Ovary (tissue), 3 donors: ENCODE measurements around the gene PLEKHA3.

Experiments used
- EP300 ChIP-seq: sonication (generic); formaldehyde crosslinking; IDR thresholded peaks from one replicate; pipeline ENCODE4 v1.6.1; 2017; ENCODE audit warnings: antibody characterized with exemption
- POLR2A ChIP-seq: fragments of 450-650 bp; IDR thresholded peaks from one replicate; pipeline ENCODE4 v1.6.1; 2017; ENCODE audit warnings: antibody characterized with exemption, mild to moderate bottlenecking, moderate library complexity
- TF ChIP-seq, protein P1 (sequence below), 3 donors: fragments of 450-650 bp in 2 of 3; fragments of 200-600 bp in 1 of 3; IDR thresholded peaks; one replicate each; pipeline versions ENCODE4 v1.5.1 to v1.8.0; 2016 to 2022; ENCODE audit warnings: antibody characterized with exemption in 3 of 3, mild to moderate bottlenecking in 1 of 3
- donor health status: DM: no; HTN: no; CAD: no.

DNA sequence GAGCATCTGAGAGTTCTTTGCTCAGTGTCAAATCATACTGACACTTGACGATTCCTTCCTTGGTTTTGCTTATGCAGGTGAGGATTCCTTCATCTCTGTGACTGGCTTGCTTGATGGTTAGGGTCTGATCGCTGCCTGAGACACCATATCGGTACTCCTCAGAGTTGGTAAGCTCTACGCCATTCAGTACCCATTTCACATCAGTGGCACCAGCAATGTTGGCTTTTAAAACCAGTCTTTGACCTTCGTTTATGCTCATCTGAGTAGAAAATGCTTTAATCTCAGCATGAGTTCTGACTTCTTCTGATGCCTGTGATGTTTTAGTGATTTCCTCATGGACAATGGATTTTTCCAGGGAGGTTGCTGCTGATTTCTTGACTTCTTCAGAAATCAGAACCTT lies 48.4 kb downstream of the PLEKHA3 start:
- TF ChIP-seq, protein P1, sequence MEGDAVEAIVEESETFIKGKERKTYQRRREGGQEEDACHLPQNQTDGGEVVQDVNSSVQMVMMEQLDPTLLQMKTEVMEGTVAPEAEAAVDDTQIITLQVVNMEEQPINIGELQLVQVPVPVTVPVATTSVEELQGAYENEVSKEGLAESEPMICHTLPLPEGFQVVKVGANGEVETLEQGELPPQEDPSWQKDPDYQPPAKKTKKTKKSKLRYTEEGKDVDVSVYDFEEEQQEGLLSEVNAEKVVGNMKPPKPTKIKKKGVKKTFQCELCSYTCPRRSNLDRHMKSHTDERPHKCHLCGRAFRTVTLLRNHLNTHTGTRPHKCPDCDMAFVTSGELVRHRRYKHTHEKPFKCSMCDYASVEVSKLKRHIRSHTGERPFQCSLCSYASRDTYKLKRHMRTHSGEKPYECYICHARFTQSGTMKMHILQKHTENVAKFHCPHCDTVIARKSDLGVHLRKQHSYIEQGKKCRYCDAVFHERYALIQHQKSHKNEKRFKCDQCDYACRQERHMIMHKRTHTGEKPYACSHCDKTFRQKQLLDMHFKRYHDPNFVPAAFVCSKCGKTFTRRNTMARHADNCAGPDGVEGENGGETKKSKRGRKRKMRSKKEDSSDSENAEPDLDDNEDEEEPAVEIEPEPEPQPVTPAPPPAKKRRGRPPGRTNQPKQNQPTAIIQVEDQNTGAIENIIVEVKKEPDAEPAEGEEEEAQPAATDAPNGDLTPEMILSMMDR (IDR thresholded peaks at IDR 0.05): no peak
- no peak for TF ChIP-seq POLR2A
- TF ChIP-seq EP300: no peak
